HL-60 (cell line): Measurements from ENCODE around the gene CDC25C.

Experiments
- CTCF ChIP-seq: IDR thresholded peaks from one replicate; pipeline ENCODE4 v1.5.1; 2011; ENCODE audit warnings: low read length, control low read depth, inconsistent platforms; ENCODE audit not compliant: insufficient read depth
- GABPA ChIP-seq: IDR thresholded peaks from 2 replicates; pipeline ENCODE4 v1.6.1; 2012; ENCODE audit warnings: low read depth
- POLR2AphosphoS5 ChIP-seq: IDR thresholded peaks from 2 replicates; pipeline ENCODE4 v1.6.1; 2012; ENCODE audit warnings: low read depth
- REST ChIP-seq: IDR thresholded peaks from 2 replicates; pipeline ENCODE4 v1.6.1; 2012; ENCODE audit warnings: low read depth; ENCODE audit not compliant: insufficient replicate concordance

DNA sequence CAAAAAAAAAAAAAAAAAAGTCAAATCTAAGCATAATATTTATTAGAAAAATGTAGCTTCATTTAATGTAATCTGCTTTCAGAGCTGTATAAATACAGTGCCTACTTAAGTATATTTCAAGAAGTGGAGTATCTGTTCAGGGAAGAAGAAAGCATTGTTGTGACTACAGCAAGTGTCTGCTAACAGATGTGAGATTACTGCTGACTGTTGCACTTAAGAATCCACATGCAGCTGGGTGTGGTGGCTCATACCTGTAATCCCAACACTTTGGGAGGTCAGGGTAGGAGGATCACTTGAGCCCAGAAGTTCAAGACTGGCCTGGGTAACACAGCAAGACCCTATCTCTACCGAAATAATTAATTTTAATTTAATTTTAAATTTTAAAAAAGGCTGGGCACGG, 39.9 kb upstream of the CDC25C start:
- TF ChIP-seq REST (no peak), CTCF (no peak), POLR2AphosphoS5 (no peak), GABPA (no peak)
